Type B pancreatic cell (in vitro differentiated cells): ENCODE results near the gene GRK5. TPM values are rescaled to one million over a fixed set of nuclear protein-coding genes. Genes with fewer than 3 reads are reported as not detected.

Experiments
- DNase-seq: peaks from one replicate; pipeline ENCODE4 v3.0.0; 2021; ENCODE audit warnings: mixed read lengths; ENCODE audit not compliant: unreplicated experiment; ENCODE audit errors: extremely low spot score
- H3K27ac Mint-ChIP-seq: 2 replicates; pipeline ENCODE4 v1.8.0; 2021; ENCODE audit warnings: mild to moderate bottlenecking, mixed read lengths
- H3K27me3 Mint-ChIP-seq: 2 replicates; pipeline ENCODE4 v1.8.0; 2021; ENCODE audit warnings: mixed read lengths
- H3K36me3 Mint-ChIP-seq: 2 replicates; pipeline ENCODE4 v1.8.0; 2021; ENCODE audit warnings: mixed read lengths
- H3K4me1 Mint-ChIP-seq: one replicate; pipeline ENCODE4 v1.8.0; 2021; ENCODE audit warnings: mixed read lengths; ENCODE audit not compliant: unreplicated experiment
- H3K4me3 Mint-ChIP-seq: 2 replicates; pipeline ENCODE4 v1.8.0; 2021; ENCODE audit warnings: mild to moderate bottlenecking, mixed read lengths
- H3K9me3 Mint-ChIP-seq: 2 replicates; pipeline ENCODE4 v1.8.0; 2021; ENCODE audit warnings: mixed read lengths
- CTCF ChIP-seq: fragments of 200-600 bp; sonication (generic); conservative IDR thresholded peaks from 2 replicates; pipeline ENCODE4 v1.5.0; 2021; ENCODE audit warnings: antibody characterized with exemption, mild to moderate bottlenecking
- total RNA-seq: library from RNA; stranded (reverse); gene quantifications from 2 replicates; pipeline ENCODE4 v1.2.1, GENCODE V29; 2021; ENCODE audit warnings: low replicate concordance

The GRK5 gene
- total RNA-seq, 1 donor from 2014 or later: 24.8 TPM

GRCh38 chr10:119247550-119247894, 40.2 kb downstream of the GRK5 start:
- Mint-ChIP-seq H3K27ac (no peak overlapping the region), H3K4me1 (peaks cover 47% of the 10 kb centered on the region), H3K4me3 (no peak overlapping the region), H3K36me3 (no peaks in the 10 kb centered on the region), H3K9me3 (no peaks in the 10 kb centered on the region), H3K27me3 (no peaks in the 10 kb centered on the region)
- TF ChIP-seq CTCF: no peak
- no peak for DNase-seq

GRCh38 chr10:119248184-119248583, 40.8 kb downstream of the GRK5 start:
- Mint-ChIP-seq H3K36me3 (no peaks in the 10 kb centered on the region), H3K4me1 (peaks cover 48% of the 10 kb centered on the region), H3K27ac (peak overlapping the region; percentile 8), H3K27me3 (no peaks in the 10 kb centered on the region), H3K9me3 (no peaks in the 10 kb centered on the region), H3K4me3 (no peak overlapping the region)
- no peak for TF ChIP-seq CTCF
- DNase-seq: no peak

- no peak for DNase-seq
- Mint-ChIP-seq H3K9me3 (no peaks in the 10 kb centered on the region), H3K4me1 (peaks cover 49% of the 10 kb centered on the region), H3K36me3 (no peaks in the 10 kb centered on the region), H3K27ac (peak overlapping the region; percentile 8), H3K27me3 (no peaks in the 10 kb centered on the region), H3K4me3 (no peak overlapping the region)
- TF ChIP-seq CTCF: no peak
Measured at GRCh38 chr10:119248681-119249080, 41.3 kb downstream of the GRK5 start.

- no peaks in the 10 kb centered on the region for H3K9me3 Mint-ChIP-seq
- DNase-seq: no peak
- TF ChIP-seq CTCF: no peak
- peak overlapping the region; percentile 9 for H3K27ac Mint-ChIP-seq
- H3K27me3 Mint-ChIP-seq: no peaks in the 10 kb centered on the region
- H3K36me3 Mint-ChIP-seq: no peaks in the 10 kb centered on the region
- H3K4me1 Mint-ChIP-seq: peaks cover 51% of the 10 kb centered on the region
- H3K4me3 Mint-ChIP-seq: no peak overlapping the region
Measured at GRCh38 chr10:119250641-119251314, 43.4 kb downstream of the GRK5 start.

GRCh38 chr10:119251315-119251708, 43.9 kb downstream of the GRK5 start:
- Mint-ChIP-seq H3K36me3 (no peaks in the 10 kb centered on the region), H3K4me3 (no peak overlapping the region), H3K27me3 (no peaks in the 10 kb centered on the region), H3K4me1 (peaks cover 47% of the 10 kb centered on the region), H3K27ac (peak overlapping the region; percentile 9), H3K9me3 (no peaks in the 10 kb centered on the region)
- DNase-seq: no peak
- TF ChIP-seq CTCF: no peak
